ENCODE measurements around the gene ZG16B.

ZG16B gene

DNA sequence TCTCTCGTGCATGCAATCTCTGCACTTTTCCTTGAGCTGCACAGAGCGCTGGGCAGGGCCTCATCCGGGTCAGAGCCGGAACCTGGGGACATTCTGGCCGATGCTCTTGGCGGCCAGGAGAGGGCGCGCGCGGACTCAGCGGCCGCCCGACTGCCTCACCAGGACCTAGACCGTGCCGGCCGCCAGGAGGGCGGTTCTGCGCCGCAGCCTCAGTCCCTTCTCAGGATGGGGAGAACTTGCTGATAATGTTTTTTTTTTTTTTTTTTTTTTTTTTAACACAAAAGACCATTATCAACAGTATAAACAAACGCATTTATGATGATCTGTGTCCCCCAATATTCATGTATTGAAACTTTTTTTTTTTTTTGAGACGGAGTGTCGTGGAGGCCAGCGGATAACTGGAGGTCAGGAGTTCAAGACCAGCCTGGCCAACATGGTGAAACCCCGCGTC, 44.8 kb downstream of the ZG16B start:
- peak; percentile 80 for DNase-seq (ENCODE audit: low spot score)
- in situ Hi-C loops (cut with MboI; ENCODE audit: low pct_unique_long_range_greater_than_20kb, low sequenced_read_pairs, unreplicated experiment), result no loop called here
- TF ChIP-seq, protein P1, sequence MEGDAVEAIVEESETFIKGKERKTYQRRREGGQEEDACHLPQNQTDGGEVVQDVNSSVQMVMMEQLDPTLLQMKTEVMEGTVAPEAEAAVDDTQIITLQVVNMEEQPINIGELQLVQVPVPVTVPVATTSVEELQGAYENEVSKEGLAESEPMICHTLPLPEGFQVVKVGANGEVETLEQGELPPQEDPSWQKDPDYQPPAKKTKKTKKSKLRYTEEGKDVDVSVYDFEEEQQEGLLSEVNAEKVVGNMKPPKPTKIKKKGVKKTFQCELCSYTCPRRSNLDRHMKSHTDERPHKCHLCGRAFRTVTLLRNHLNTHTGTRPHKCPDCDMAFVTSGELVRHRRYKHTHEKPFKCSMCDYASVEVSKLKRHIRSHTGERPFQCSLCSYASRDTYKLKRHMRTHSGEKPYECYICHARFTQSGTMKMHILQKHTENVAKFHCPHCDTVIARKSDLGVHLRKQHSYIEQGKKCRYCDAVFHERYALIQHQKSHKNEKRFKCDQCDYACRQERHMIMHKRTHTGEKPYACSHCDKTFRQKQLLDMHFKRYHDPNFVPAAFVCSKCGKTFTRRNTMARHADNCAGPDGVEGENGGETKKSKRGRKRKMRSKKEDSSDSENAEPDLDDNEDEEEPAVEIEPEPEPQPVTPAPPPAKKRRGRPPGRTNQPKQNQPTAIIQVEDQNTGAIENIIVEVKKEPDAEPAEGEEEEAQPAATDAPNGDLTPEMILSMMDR (IDR thresholded peaks at IDR 0.05; ENCODE audit: extremely low read depth, insufficient read depth, missing control alignments), result peak; percentile 99

DNA sequence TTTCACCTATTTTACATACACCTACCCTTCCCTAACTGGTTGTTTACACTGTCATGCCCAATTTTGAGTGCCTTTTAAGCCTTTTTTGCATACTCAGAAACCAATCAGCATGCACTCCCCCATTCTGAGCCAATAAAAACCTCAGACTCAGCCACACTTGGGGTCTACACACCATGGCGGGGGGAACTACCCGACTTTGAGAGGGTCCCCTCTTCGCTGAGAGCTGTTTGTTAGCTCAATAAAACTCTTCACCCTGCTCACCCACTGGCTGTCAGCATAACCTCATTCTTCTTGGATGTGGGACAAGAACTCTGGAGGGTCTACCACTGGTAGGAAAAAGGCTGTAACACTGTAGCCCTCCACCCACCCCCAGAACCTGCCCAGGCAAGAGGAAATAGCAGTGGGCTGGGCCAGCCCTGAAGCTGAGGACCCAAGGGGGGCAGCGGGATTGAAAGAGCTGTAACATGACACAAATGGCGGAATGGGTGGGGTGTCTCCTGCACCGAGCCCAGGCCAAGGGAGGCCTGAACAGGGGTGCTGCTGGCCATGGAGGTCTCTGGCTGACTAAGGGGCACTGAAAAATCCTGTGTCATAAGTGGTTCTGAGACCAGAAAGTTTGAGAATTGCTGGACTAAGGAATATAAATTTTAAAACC, 49.9 kb downstream of the ZG16B start:
- no peak for DNase-seq (ENCODE audit: low spot score)
- TF ChIP-seq, protein P1 (IDR thresholded peaks at IDR 0.05; ENCODE audit: extremely low read depth, insufficient read depth, missing control alignments), result no peak
- in situ Hi-C loops (cut with MboI; ENCODE audit: low pct_unique_long_range_greater_than_20kb, low sequenced_read_pairs, unreplicated experiment), result no loop called here
